HEK293 (cell line): Measurements from ENCODE around the gene F8A1.
"Not testable (repeated sequence)": the region's sequence is repeated elsewhere in the genome, so short reads cannot be mapped to it uniquely, and the experiment has no call there.

Source experiments
- CTCF ChIA-PET: fragments of 350-600 bp; formaldehyde crosslinking; extraction: SDS; loops from one replicate; lab custom pipeline; 2021; ENCODE audit warnings: antibody characterized with exemption; lab: Yijun Ruan, JAX
- POLR2A ChIA-PET: fragments of 300-600 bp; formaldehyde crosslinking; extraction: SDS; loops from one replicate; lab custom pipeline; 2020; ENCODE audit warnings: antibody characterized with exemption, inconsistent platforms; lab: Yijun Ruan, JAX
- H3K27ac ChIP-seq: fragments of 200-500 bp; sonication (Bioruptor generic); 2 replicates; pipeline ENCODE4 v1.5.1; 2014; ENCODE audit warnings: low read depth, low read length, control low read depth, inconsistent platforms; ENCODE audit errors: extremely low read depth
- H3K36me3 ChIP-seq, 2 experiments: fragments of 200-500 bp in 1 of 2; sonication (Bioruptor generic) in 1 of 2; 1 replicate in 1 of 2; 2 replicates in 1 of 2; pipeline ENCODE4 v1.5.1; 2014 to 2017; ENCODE audit warnings: inconsistent platforms in 2 of 2, low read length in 2 of 2; ENCODE audit not compliant: control insufficient read depth in 2 of 2, insufficient read depth in 1 of 2
- H3K4me1 ChIP-seq: fragments of 200-500 bp; sonication (Bioruptor generic); 2 replicates; pipeline ENCODE4 v1.5.1; 2014; ENCODE audit warnings: mild to moderate bottlenecking, low read length, inconsistent platforms; ENCODE audit not compliant: control insufficient read depth, insufficient read depth
- H3K4me3 ChIP-seq: 2 replicates; pipeline ENCODE4 v1.5.1; 2011; ENCODE audit warnings: low read depth, mild to moderate bottlenecking, control low read depth, low read length, moderate library complexity
- H3K9me3 ChIP-seq: fragments of 200-500 bp; sonication (Bioruptor generic); 2 replicates; pipeline ENCODE4 v1.5.1; 2014; ENCODE audit warnings: low read depth, low read length, inconsistent platforms; ENCODE audit not compliant: control insufficient read depth, insufficient read depth
- SETDB1 ChIP-seq: IDR thresholded peaks from one replicate; pipeline ENCODE4 v1.6.1; 2017; ENCODE audit warnings: mild to moderate bottlenecking, low read length, moderate library complexity, mixed read lengths; ENCODE audit not compliant: insufficient read length
- ZBTB48 ChIP-seq: fragments of 450-650 bp; formaldehyde crosslinking; IDR thresholded peaks from 2 replicates; pipeline ENCODE4 v1.5.1; 2016; ENCODE audit warnings: missing biosample characterization, missing genetic modification characterization
- ZFP3 ChIP-seq: fragments of 450-650 bp; formaldehyde crosslinking; IDR thresholded peaks from 2 replicates; pipeline ENCODE4 v1.5.1; 2016; ENCODE audit warnings: low read depth, missing biosample characterization, missing genetic modification characterization
- ZFP69B ChIP-seq: fragments of 450-650 bp; formaldehyde crosslinking; IDR thresholded peaks from 2 replicates; pipeline ENCODE4 v1.5.1; 2016; ENCODE audit warnings: missing biosample characterization, missing genetic modification characterization
- ZNF132 ChIP-seq: fragments of 450-650 bp; formaldehyde crosslinking; IDR thresholded peaks from 2 replicates; pipeline ENCODE4 v1.5.1; 2017; ENCODE audit warnings: missing biosample characterization, missing genetic modification characterization, borderline replicate concordance
- ZNF146 ChIP-seq: fragments of 450-650 bp; formaldehyde crosslinking; IDR thresholded peaks from 2 replicates; pipeline ENCODE4 v1.5.1; 2016; ENCODE audit warnings: missing biosample characterization, missing genetic modification characterization
- ZNF169 ChIP-seq: fragments of 450-650 bp; formaldehyde crosslinking; IDR thresholded peaks from 2 replicates; pipeline ENCODE4 v1.5.1; 2016; ENCODE audit warnings: missing biosample characterization, missing genetic modification characterization
- ZNF2 ChIP-seq: fragments of 450-650 bp; formaldehyde crosslinking; IDR thresholded peaks from 2 replicates; pipeline ENCODE4 v1.5.1; 2016; ENCODE audit warnings: missing biosample characterization, missing genetic modification characterization
- ZNF221 ChIP-seq: fragments of 450-650 bp; formaldehyde crosslinking; IDR thresholded peaks from 2 replicates; pipeline ENCODE4 v1.5.1; 2017; ENCODE audit warnings: missing biosample characterization, missing genetic modification characterization, borderline replicate concordance
- ZNF302 ChIP-seq: fragments of 450-650 bp; formaldehyde crosslinking; IDR thresholded peaks from 2 replicates; pipeline ENCODE4 v1.5.1; 2016; ENCODE audit warnings: missing biosample characterization, missing genetic modification characterization, low read depth
- ZNF423 ChIP-seq: fragments of 450-650 bp; formaldehyde crosslinking; IDR thresholded peaks from 2 replicates; pipeline ENCODE4 v1.5.1; 2016; ENCODE audit warnings: missing biosample characterization, missing genetic modification characterization
- ZNF433 ChIP-seq: fragments of 450-650 bp; formaldehyde crosslinking; IDR thresholded peaks from 2 replicates; pipeline ENCODE4 v1.5.1; 2016; ENCODE audit warnings: missing biosample characterization, missing genetic modification characterization, low read depth
- ZNF585B ChIP-seq: fragments of 450-650 bp; formaldehyde crosslinking; IDR thresholded peaks from 2 replicates; pipeline ENCODE4 v1.5.1; 2016; ENCODE audit warnings: missing biosample characterization, missing genetic modification characterization
- ZNF654 ChIP-seq: fragments of 450-650 bp; formaldehyde crosslinking; IDR thresholded peaks from 2 replicates; pipeline ENCODE4 v1.5.1; 2016; ENCODE audit warnings: low read depth, missing biosample characterization, missing genetic modification characterization
- ZNF747 ChIP-seq: fragments of 450-650 bp; formaldehyde crosslinking; IDR thresholded peaks from 2 replicates; pipeline ENCODE4 v1.5.1; 2016; ENCODE audit warnings: missing biosample characterization, missing genetic modification characterization
- ZNF843 ChIP-seq: fragments of 450-650 bp; formaldehyde crosslinking; IDR thresholded peaks from 2 replicates; pipeline ENCODE4 v1.5.1; 2016; ENCODE audit warnings: missing biosample characterization, missing genetic modification characterization
- ZXDB ChIP-seq: fragments of 450-650 bp; formaldehyde crosslinking; IDR thresholded peaks from 2 replicates; pipeline ENCODE4 v1.5.1; 2016; ENCODE audit warnings: missing biosample characterization, missing genetic modification characterization
- TF ChIP-seq, protein P1 (sequence below): fragments of 450-650 bp; formaldehyde crosslinking; IDR thresholded peaks from 2 replicates; pipeline ENCODE4 v1.5.1; 2016; ENCODE audit warnings: missing biosample characterization, missing genetic modification characterization
- TF ChIP-seq, protein P2 (sequence below): fragments of 450-650 bp; formaldehyde crosslinking; IDR thresholded peaks from 2 replicates; pipeline ENCODE4 v1.5.1; 2016; ENCODE audit warnings: missing biosample characterization, missing genetic modification characterization

The F8A1 gene

DNA sequence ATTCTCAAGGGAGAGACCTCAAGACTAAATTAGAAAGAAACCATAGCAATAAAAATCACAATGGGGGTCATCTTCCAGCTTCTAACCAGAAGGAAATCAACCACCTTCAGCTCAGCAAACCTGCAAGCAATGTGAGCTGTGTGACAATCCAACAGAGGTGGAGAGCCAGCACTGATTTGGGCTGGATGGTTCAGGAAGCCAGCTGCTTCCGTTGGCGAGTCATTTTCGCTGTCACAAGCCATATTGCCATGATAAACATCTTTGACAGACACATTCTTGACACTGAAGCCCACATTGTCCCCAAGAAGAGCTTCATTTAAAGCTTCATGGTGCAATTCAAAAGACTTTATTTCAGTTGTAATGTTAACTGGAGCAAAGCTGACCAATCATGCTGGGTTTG, 22.7 kb downstream of the F8A1 start (continued):
- no peak for TF ChIP-seq ZNF169 (tag by site-specific recombination)
- no peak for TF ChIP-seq ZNF433 (tag by site-specific recombination)
- no peak for TF ChIP-seq ZXDB (tag by site-specific recombination)
- TF ChIP-seq ZNF302 (tag by site-specific recombination) = no peak
- TF ChIP-seq ZBTB48 (tag by site-specific recombination) = no peak
- no peak for TF ChIP-seq ZFP69B (tag by site-specific recombination)

DNA sequence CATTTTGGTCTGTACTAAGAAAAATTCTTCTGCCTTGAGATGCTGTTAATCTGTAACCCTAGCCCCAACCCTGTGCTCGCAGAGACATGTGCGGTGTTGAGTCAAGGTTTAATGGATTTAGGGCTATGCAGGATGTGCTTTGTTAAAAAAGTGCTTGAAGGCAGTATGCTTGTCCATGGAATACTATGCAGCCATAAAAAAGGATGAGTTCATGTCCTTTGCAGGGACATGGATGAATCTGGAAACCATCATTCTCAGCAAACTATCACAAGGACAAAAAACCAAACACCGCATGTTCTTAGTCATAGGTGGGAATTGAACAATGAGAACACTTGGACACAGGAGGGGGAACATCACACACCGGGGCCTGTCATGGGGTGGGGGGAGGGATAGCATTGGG, 23.9 kb downstream of the F8A1 start:
- H3K27ac ChIP-seq, H3K4me3 ChIP-seq, H3K36me3 ChIP-seq, H3K9me3 ChIP-seq, H3K4me1 ChIP-seq, POLR2A ChIA-PET: not testable (repeated sequence)
- CTCF ChIA-PET = interaction anchor here (4.3 kb wide), 1 partner anchor 7 kb away, joined by 51 read pairs; no protein-coding TSS in a partner anchor
- peak; percentile 94 for TF ChIP-seq ZNF146 (tag by site-specific recombination)

DNA sequence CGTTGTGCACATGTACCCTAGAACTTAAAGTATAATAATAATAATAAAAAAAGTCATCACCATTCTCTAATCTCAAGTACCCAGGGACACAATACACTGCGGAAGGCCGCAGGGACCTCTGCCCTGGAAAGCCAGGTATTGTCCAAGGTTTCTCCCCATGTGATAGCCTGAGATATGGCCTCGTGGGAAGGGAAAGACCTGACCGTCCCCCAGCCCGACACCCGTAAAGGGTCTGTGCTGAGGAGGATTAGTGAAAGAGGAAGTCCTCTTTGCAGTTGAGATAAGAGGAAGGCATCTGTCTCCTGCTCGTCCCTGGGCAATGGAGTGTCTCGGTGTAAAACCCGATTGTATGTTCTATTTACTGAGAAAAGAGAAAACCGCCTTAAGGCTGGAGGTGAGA, 24.4 kb downstream of the F8A1 start:
- H3K9me3 ChIP-seq, H3K36me3 ChIP-seq, POLR2A ChIA-PET, CTCF ChIA-PET, H3K27ac ChIP-seq, H3K4me1 ChIP-seq, H3K4me3 ChIP-seq: not testable (repeated sequence)

DNA sequence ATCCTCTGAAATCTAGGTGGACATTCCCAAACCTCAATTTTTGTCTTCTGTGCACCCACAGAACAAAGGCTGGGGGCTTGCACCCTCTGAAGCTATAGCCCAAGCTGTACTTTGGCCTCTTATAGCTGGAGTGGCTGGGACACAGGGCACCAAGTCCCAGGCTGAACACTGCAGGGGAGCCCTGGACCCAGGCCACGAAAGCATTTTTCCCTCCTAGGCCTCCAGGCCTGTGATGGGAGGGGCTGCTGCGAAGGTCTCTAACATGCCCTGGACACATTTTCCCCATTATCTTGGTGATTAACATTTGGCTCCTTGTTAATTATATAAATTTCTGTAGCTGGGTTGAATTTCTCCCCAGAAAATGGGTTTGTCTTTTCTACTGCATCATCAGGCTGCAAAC, 27.9 kb downstream of the F8A1 start:
- Histone ChIP-seq H3K9me3 (no peaks in the 10 kb centered on the region), H3K4me1 (no peaks in the 10 kb centered on the region), H3K27ac (no peak overlapping the region), H3K4me3 (no peak overlapping the region), H3K36me3 (no peaks in the 10 kb centered on the region)
- CTCF ChIA-PET = no interaction called here
- TF ChIP-seq ZNF585B (tag by site-specific recombination) = peak; percentile 95
- TF ChIP-seq SETDB1 = peak; percentile 14
- no peak for TF ChIP-seq ZNF423 (tag by site-specific recombination)
- TF ChIP-seq, protein P1, sequence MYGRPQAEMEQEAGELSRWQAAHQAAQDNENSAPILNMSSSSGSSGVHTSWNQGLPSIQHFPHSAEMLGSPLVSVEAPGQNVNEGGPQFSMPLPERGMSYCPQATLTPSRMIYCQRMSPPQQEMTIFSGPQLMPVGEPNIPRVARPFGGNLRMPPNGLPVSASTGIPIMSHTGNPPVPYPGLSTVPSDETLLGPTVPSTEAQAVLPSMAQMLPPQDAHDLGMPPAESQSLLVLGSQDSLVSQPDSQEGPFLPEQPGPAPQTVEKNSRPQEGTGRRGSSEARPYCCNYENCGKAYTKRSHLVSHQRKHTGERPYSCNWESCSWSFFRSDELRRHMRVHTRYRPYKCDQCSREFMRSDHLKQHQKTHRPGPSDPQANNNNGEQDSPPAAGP (tag by site-specific recombination) = no peak
- TF ChIP-seq ZFP3 (tag by site-specific recombination) = no peak
- no peak for TF ChIP-seq ZNF132 (tag by site-specific recombination)
- TF ChIP-seq, protein P2, sequence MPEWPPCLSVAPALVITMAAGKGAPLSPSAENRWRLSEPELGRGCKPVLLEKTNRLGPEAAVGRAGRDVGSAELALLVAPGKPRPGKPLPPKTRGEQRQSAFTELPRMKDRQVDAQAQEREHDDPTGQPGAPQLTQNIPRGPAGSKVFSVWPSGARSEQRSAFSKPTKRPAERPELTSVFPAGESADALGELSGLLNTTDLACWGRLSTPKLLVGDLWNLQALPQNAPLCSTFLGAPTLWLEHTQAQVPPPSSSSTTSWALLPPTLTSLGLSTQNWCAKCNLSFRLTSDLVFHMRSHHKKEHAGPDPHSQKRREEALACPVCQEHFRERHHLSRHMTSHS = no peak
- POLR2A ChIA-PET = no interaction called here

DNA sequence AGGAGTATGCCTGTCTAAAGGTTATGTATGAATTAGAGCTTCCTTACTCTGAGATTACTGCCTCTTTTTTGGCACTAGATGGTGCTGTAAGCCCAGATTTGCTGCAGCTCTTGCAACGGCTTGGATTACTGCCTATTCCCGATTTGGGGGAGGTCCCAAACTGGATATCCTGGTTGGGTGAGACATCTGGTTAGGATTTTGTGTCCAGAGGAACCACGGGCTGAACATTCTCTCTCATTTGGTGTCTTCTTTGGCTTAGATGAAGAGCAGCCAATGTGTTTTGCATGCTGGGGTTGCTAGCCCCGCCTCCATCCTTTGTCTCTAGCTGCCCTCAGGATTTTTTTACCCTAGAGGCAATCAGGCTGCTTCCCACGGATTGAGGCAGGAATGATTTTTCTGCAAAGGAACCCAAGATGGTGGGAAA, 31.9 kb downstream of the F8A1 start:
- POLR2A ChIA-PET = interaction anchor here (1.1 kb wide), 1 partner anchor 298 kb away, joined by 3 read pairs; the partner anchor contains the start of gene VBP1
- H3K4me1 ChIP-seq = no peaks in the 10 kb centered on the region
- no peak overlapping the region for H3K27ac ChIP-seq
- H3K9me3 ChIP-seq = no peaks in the 10 kb centered on the region
- CTCF ChIA-PET = interaction anchor here (0.6 to 2.9 kb wide), 46 partner anchors 8 to 732 kb away, joined by 3 to 51 read pairs (median 5); partner anchors contain the start of gene BRCC3
- no peaks in the 10 kb centered on the region for H3K36me3 ChIP-seq
- H3K4me3 ChIP-seq = no peak overlapping the region; the same call in 1 of the 2 replicates
- TF ChIP-seq ZNF654 (tag by site-specific recombination) (peak; percentile 100), ZNF843 (tag by site-specific recombination) (no peak), ZNF2 (tag by site-specific recombination) (peak; percentile 30; the same call in 1 of the 2 replicates), ZNF221 (no peak), ZNF747 (no peak), ZFP69B (tag by site-specific recombination) (no peak)
- TF ChIP-seq, protein P1 (tag by site-specific recombination) = no peak
